HG03460 (cell line): ENCODE results near the gene CTIF.

ENCODE experiments used
- ATAC-seq: cut with Tn5 transposase; IDR thresholded peaks from one replicate; pipeline ENCODE4 v1.9.1; 2021; ENCODE audit not compliant: unreplicated experiment

Gene CTIF

DNA sequence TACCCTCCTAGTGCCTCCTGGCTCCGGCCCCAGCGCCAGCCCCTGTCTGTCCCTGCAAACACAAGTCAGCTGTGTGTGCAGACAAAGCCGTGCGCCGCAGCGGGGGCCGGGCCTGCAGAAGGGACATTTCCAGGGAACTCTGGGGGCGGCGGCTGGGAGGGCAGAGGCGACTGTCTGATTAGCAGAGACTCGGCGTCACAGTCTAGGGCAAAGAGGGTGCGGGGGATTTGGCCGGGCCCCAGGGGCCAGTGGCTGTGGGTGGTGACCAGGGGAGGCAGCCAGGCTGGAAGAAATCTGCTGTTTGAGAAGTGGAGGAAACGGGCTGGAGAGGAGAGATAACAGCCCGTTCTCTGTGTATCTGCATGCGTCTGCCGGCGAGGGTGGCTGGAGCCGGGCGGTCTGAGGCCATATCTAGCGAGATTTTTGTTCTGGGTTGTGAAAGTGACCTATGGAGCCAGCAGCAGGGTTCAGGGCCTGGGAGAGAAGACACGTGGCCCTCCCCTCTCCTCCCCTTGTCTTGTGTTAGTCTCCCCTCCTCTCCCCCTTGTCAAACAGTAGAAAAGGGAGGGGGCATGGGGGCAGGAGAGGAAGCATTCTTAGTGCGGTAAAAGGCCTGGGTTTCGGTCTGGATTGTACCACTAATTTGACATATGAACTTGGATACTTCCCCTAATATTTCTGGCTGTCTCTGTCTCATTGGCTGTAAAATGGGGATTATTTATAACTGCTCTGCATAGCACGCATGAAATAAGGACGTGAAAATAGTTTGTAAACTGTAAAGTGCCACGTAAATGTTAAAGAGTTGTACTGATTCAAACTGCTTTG lies 242.5 kb downstream of the CTIF start:
- no peak for ATAC-seq

DNA sequence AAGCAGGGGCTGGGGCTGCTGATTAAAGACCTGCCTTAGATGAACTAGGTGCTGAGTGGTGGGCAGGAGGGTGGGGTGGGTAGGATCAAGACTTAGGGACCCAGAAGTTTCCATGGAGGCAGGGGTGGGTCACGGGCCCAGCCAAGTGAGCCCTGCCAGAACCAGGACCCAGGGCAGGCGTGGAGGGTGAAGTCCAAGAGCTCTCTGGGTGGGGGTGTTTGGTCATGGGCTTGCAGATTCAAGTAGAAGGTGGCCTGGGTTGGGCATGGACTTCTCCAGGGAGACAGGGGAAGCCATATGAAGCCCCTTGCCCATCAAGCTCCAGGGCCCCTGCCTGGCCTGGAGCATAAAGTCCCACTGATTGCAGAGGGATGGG lies 243.1 kb downstream of the CTIF start:
- no peak for ATAC-seq

- no peak for ATAC-seq
These were observed 243.6 kb downstream of the CTIF start for GRCh38 chr18:48782381-48782861.

DNA sequence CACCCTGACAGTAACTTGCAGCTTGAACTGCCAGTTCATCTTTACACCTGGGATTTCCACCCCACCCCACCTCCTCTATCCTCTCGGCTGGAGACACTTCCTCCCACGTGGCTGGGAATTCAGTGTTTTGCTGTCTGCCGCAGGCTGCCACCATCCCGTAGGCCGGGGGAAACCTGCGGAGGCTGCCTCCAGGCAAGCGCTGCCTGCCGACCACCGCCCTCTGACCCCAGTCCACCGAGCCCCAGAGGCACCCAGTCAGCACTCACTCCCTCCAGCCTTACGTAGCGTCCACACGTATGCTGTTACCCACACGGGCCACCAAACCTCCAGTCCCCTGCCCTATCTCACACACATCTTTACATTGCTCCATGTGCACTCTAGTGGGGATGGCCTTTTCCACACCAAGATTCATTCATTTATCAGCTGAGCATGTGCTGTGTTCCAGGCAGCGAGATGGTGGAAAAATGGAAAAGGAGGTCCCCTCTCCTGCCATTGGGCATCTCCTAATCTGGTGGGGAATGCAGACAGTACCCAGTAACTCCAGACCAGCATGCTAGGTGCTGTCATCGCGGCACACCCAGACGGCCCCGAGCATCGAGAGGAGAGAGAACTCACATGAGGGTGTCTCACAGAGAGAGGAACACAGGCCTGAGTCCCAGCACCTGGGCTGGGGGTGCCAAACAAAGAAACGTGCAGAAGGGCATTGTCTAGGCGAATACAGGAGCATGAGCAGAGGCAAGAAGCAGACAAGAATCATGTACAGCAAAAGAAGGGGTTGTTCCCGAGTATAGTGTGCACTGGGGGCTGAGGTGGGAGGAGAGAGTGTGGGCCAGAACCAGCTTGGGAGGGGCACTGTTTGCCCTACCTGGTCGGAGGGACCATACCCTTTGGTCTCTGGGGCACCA lies 245.0 kb downstream of the CTIF start:
- ATAC-seq, result no peak

DNA sequence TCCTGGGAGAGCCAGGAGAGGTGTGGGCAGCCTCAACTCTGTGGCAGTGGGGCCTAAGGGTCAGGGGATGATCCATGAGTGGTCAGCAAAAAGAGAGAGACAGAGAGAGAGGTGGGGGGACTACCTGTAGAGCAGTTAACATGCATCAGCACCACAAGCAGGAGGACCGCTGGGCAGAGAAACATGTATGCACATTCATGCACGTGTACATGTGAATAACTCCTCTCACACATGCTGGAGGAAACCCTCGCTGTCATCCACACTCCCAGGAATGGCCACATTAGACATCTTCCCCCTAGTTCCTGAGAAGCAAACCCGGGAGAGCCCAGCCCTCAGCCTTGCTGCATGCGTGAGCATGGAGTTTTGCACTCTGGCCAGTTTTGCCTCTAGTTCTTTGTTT lies 245.8 kb downstream of the CTIF start:
- ATAC-seq, result no peak

- peak; percentile 90 for ATAC-seq
These were observed 246.3 kb downstream of the CTIF start for GRCh38 chr18:48785091-48785614.

- no peak for ATAC-seq
These were observed 247.1 kb downstream of the CTIF start for GRCh38 chr18:48785736-48786454.

DNA sequence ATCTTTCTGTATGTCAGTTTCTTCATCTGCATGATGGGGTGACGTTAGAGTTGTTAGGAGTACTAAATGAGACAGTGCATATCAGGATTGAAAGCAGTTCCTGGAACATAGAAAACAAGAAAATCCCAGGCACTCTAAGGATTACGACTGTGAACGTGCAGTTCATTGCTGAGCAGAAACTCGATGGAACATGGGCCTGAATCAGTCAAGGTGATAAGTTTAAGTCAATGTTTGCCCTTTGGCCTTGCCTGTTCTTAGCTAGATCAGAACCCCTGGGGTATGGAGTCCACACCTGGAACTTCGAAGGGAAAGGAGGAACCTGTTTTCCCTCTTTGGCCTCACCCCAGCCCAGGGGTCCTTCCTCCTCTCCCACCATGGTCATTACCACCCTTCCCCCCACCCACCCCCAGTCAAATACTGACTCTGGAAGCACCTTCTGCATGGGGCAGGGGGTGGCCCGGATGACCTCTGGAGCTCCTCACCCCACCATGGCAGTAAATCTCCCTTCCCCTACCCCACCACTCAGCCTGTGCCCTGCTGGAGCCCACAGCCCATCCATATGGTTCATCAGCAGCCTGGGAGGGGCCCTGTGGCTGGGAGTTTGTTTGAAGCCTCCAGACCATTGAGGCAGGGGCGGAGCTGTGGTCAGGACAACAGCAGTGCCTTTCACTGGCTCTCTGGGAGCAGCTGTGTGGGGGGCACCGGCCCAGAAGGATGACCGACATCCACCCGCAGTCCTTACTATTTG lies 247.8 kb downstream of the CTIF start:
- ATAC-seq, result no peak

GRCh38 chr18:48787203-48788151 lies 248.6 kb downstream of the CTIF start:
- no peak for ATAC-seq

GRCh38 chr18:48788373-48788772 lies 249.5 kb downstream of the CTIF start:
- no peak for ATAC-seq

- ATAC-seq, result no peak
These were observed 250.5 kb downstream of the CTIF start for GRCh38 chr18:48789259-48789812.

- ATAC-seq, result no peak
These were observed 251.5 kb downstream of the CTIF start for GRCh38 chr18:48790226-48790863.

GRCh38 chr18:48790869-48791635 lies 252.2 kb downstream of the CTIF start:
- no peak for ATAC-seq

DNA sequence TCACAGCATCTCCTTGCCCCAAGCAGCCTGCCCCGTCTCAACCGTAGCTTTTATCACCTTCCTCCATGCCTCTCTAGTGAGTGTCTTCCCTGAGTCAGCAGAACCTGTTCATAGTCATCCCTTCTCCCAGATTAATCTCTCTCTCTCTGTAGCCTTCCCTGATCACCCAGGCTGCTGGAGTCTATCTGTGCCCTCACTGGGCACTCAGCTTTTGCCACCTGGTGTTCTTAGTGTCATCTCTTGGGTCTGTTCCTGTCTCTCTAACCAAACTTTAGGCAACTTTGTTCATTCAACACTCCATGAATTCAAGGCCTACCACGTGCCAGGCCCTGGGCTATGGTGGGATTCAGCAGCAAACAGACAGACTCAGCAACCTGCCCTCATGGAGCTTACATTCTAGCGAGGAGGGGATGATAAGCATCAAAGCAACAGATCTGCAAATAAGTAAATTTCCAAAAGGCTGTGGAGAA lies 252.8 kb downstream of the CTIF start:
- no peak for ATAC-seq

DNA sequence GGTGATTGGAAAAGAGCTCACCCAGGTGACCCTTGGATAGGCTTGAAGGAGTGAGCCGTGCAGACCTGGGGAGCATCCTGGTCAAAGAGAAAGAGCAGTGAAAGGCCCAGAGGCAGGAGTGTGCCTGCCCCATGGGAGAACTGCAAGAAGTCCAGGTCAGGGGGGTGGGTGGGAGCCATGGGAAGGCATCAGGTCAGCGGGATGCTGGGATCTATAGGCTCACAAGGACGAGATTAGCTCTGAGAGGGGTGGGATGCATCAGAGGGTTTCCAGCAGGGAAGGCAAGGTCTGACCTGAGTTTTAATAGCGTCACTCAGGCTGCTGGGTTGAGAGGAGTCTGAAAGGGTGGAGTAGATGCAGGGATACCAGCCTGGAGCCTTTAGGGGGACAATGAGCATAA lies 253.3 kb downstream of the CTIF start:
- no peak for ATAC-seq

GRCh38 chr18:48792611-48793380 lies 254.0 kb downstream of the CTIF start:
- ATAC-seq, result no peak
